H1 (cell line): ENCODE results near the gene PRR35. TPM values are rescaled to one million over a fixed set of nuclear protein-coding genes. Genes with fewer than 3 reads are reported as not detected.
A peak's percentile ranks its signal among the peaks of the same experiment; 100 is the strongest.

Experiments
- CTCF ChIA-PET: fragments of 300-600 bp; sonication (Branson Sonifier 250); formaldehyde crosslinking; loops from one replicate; lab custom pipeline; 2021; ENCODE audit not compliant: partially characterized antibody; lab: Charles Lee
- POLR2A ChIA-PET: fragments of 300-600 bp; sonication (Branson Sonifier 250); formaldehyde crosslinking; loops from one replicate; lab custom pipeline; 2021; ENCODE audit warnings: inconsistent platforms; ENCODE audit not compliant: partially characterized antibody; lab: Charles Lee
- DNase-seq, 2 experiments: peaks; one replicate each; pipeline versions ENCODE4 v3.0.0 to v3.0.0-alpha.2; 2010 to 2022; ENCODE audit warnings: low spot score in 2 of 2, low read depth in 1 of 2, mixed read lengths in 1 of 2
- FAIRE-seq: peaks from 2 replicates; lab custom pipeline; 2011; peaks lifted over from hg19 to GRCh38; lab: Jason Lieb, UNC
- H2AFZ ChIP-seq: 2 replicates; pipeline ENCODE4 v1.8.1; 2012; ENCODE audit warnings: low read length, inconsistent platforms
- H2AK5ac ChIP-seq: 2 replicates; pipeline ENCODE4 v1.6.1; 2013; ENCODE audit warnings: low read depth, low read length
- H2BK120ac ChIP-seq: replicated peaks from 2 replicates; pipeline ENCODE3; 2013; ENCODE audit warnings: low read depth, low read length, inconsistent platforms
- H2BK12ac ChIP-seq: 2 replicates; pipeline ENCODE4 v1.6.1; 2013; ENCODE audit warnings: low read depth, low read length
- H2BK15ac ChIP-seq: 2 replicates; pipeline ENCODE4 v1.6.1; 2013; ENCODE audit warnings: low read length
- H2BK20ac ChIP-seq: 2 replicates; pipeline ENCODE4 v1.6.1; 2013; ENCODE audit warnings: low read length
- H2BK5ac ChIP-seq: 2 replicates; pipeline ENCODE4 v1.6.1; 2013; ENCODE audit warnings: low read depth, low read length
- H3K14ac ChIP-seq: 2 replicates; pipeline ENCODE4 v1.6.1; 2013; ENCODE audit warnings: inconsistent platforms; ENCODE audit not compliant: insufficient read length
- H3K18ac ChIP-seq: 2 replicates; pipeline ENCODE4 v1.6.1; 2013; ENCODE audit warnings: low read length; ENCODE audit errors: extremely low read depth
- H3K23ac ChIP-seq: 2 replicates; pipeline ENCODE4 v1.6.1; 2013; ENCODE audit warnings: inconsistent platforms; ENCODE audit not compliant: insufficient read length
- H3K23me2 ChIP-seq: 2 replicates; pipeline ENCODE4 v1.6.1; 2013; ENCODE audit warnings: low read depth, low read length
- H3K27ac ChIP-seq: 2 replicates; pipeline ENCODE4 v1.6.1; 2011; ENCODE audit warnings: low read depth, low read length, inconsistent platforms
- H3K27me3 ChIP-seq, 4 experiments: replicated peaks in 1 of 4; 1 replicate in 1 of 4; 2 replicates in 3 of 4; pipeline versions ENCODE4 v1.6.1 to v1.8.1; 2011 to 2013; ENCODE audit warnings: low read length in 3 of 4, mild to moderate bottlenecking in 3 of 4, inconsistent platforms in 2 of 4, mixed read lengths in 2 of 4, moderate library complexity in 1 of 4; ENCODE audit not compliant: control insufficient read depth in 3 of 4, insufficient read depth in 3 of 4; ENCODE audit errors: extremely low read depth in 1 of 4
- H3K36me3 ChIP-seq, 4 experiments: 2 replicates each; pipeline versions ENCODE4 v1.6.1 to v1.8.1; 2011 to 2013; ENCODE audit warnings: mild to moderate bottlenecking in 4 of 4, low read length in 3 of 4, moderate library complexity in 2 of 4, control low read depth in 1 of 4, inconsistent platforms in 1 of 4; ENCODE audit not compliant: insufficient read depth in 4 of 4, control insufficient read depth in 2 of 4
- H3K4ac ChIP-seq: replicated peaks from 2 replicates; pipeline ENCODE3; 2013; ENCODE audit warnings: low read length, low read depth, mixed read lengths, inconsistent platforms; ENCODE audit not compliant: insufficient read length
- H3K4me1 ChIP-seq, 4 experiments: replicated peaks in 1 of 4; 1 replicate in 1 of 4; 2 replicates in 3 of 4; pipeline versions ENCODE4 v1.6.1 to v1.8.1; 2011 to 2013; ENCODE audit warnings: low read length in 3 of 4, inconsistent platforms in 2 of 4, mixed read lengths in 1 of 4; ENCODE audit not compliant: insufficient read depth in 4 of 4, control insufficient read depth in 3 of 4
- H3K4me2 ChIP-seq, 2 experiments: 2 replicates each; pipeline versions ENCODE4 v1.6.1 to v1.8.1; 2011 to 2013; ENCODE audit warnings: low read depth in 2 of 2, low read length in 2 of 2, control low read depth in 1 of 2, inconsistent platforms in 1 of 2, mild to moderate bottlenecking in 1 of 2; ENCODE audit not compliant: insufficient read depth in 1 of 2
- H3K4me3 ChIP-seq, 4 experiments: fragments of 200-600, 300-600 bp in 1 of 4; sonication (generic), shearing (Covaris generic), sonication (Bioruptor Twin) in 1 of 4; 2 replicates each; pipeline versions ENCODE4 v1.5.1 to v1.8.1; 2011 to 2016; ENCODE audit warnings: low read length in 4 of 4, low read depth in 3 of 4, control low read depth in 2 of 4, inconsistent platforms in 2 of 4, mild to moderate bottlenecking in 2 of 4, mixed read lengths in 1 of 4, moderate library complexity in 1 of 4; ENCODE audit not compliant: insufficient read depth in 2 of 4; ENCODE audit errors: extremely low read depth in 1 of 4
- H3K56ac ChIP-seq: replicated peaks from 2 replicates; pipeline ENCODE3; 2013; ENCODE audit warnings: low read depth, mild to moderate bottlenecking, mixed read lengths, low read length, inconsistent platforms; ENCODE audit not compliant: insufficient read length
- H3K79me1 ChIP-seq: 2 replicates; pipeline ENCODE4 v1.6.1; 2013; ENCODE audit warnings: low read depth, low read length, control low read depth
- H3K79me2 ChIP-seq, 2 experiments: 2 replicates each; pipeline versions ENCODE4 v1.6.1 to v1.8.1; 2012 to 2013; ENCODE audit warnings: low read length in 2 of 2, mild to moderate bottlenecking in 2 of 2, inconsistent platforms in 1 of 2; ENCODE audit not compliant: insufficient read depth in 2 of 2, control insufficient read depth in 1 of 2
- H3K9ac ChIP-seq, 4 experiments: replicated peaks in 1 of 4; 1 replicate in 1 of 4; 2 replicates in 3 of 4; pipeline versions ENCODE4 v1.6.1 to v1.8.1; 2011 to 2013; ENCODE audit warnings: low read depth in 3 of 4, low read length in 3 of 4, control low read depth in 2 of 4, mild to moderate bottlenecking in 2 of 4, moderate library complexity in 2 of 4, inconsistent platforms in 1 of 4; ENCODE audit errors: extremely low read depth in 1 of 4
- H3K9me3 ChIP-seq, 2 experiments: 2 replicates each; pipeline versions ENCODE4 v1.6.1 to v1.8.1; 2012 to 2013; ENCODE audit warnings: mild to moderate bottlenecking in 2 of 2, moderate library complexity in 2 of 2, control low read depth in 1 of 2, inconsistent platforms in 1 of 2, low read depth in 1 of 2, low read length in 1 of 2, mixed read lengths in 1 of 2; ENCODE audit not compliant: insufficient read depth in 2 of 2
- H4K20me1 ChIP-seq, 2 experiments: replicated peaks in 1 of 2; 2 replicates each; pipeline versions ENCODE3 to v1.8.1; 2011 to 2013; ENCODE audit warnings: inconsistent platforms in 2 of 2, low read length in 2 of 2, mild to moderate bottlenecking in 1 of 2; ENCODE audit not compliant: insufficient read depth in 2 of 2, control insufficient read depth in 1 of 2
- H4K5ac ChIP-seq: 2 replicates; pipeline ENCODE4 v1.6.1; 2013; ENCODE audit warnings: low read length, low read depth, mixed read lengths, inconsistent platforms; ENCODE audit not compliant: insufficient read length
- H4K8ac ChIP-seq: 2 replicates; pipeline ENCODE4 v1.8.0; 2013; ENCODE audit warnings: mild to moderate bottlenecking, moderate library complexity, low read length, inconsistent platforms; ENCODE audit not compliant: insufficient read depth; ENCODE audit errors: extremely low read depth
- H4K91ac ChIP-seq: replicated peaks from 2 replicates; pipeline ENCODE3; 2013; ENCODE audit warnings: low read length, mixed read lengths, inconsistent platforms; ENCODE audit not compliant: insufficient read length
- CBX5 ChIP-seq: fragments of 300-800, 300-1000 bp; sonication (generic); IDR thresholded peaks from 2 replicates; pipeline ENCODE4 v1.7.1; 2016; ENCODE audit warnings: antibody characterized with exemption, low read length, low read depth
- CHD2 ChIP-seq: IDR thresholded peaks from 2 replicates; pipeline ENCODE4 v1.6.1; 2012; ENCODE audit warnings: low read length, improper control_type of control experiment
- E2F6 ChIP-seq: IDR thresholded peaks from 2 replicates; pipeline ENCODE4 v1.6.1; 2012; ENCODE audit warnings: inconsistent platforms
- GABPA ChIP-seq: IDR thresholded peaks from 2 replicates; pipeline ENCODE4 v1.6.1; 2011; ENCODE audit warnings: mild to moderate bottlenecking, low read length, moderate library complexity, borderline replicate concordance; ENCODE audit not compliant: insufficient read depth
- RAD21 ChIP-seq, 2 experiments: IDR thresholded peaks in 1 of 2; conservative IDR thresholded peaks in 1 of 2; 2 replicates each; pipeline ENCODE4 v1.6.1; 2011; ENCODE audit warnings: low read depth in 2 of 2, low read length in 2 of 2, improper control_type of control experiment in 1 of 2, inconsistent platforms in 1 of 2, mild to moderate bottlenecking in 1 of 2, moderate library complexity in 1 of 2
- SIN3A ChIP-seq, 2 experiments: IDR thresholded peaks in 1 of 2; conservative IDR thresholded peaks in 1 of 2; 2 replicates each; pipeline ENCODE4 v1.6.1; 2011 to 2012; ENCODE audit warnings: low read length in 2 of 2, improper control_type of control experiment in 1 of 2, low read depth in 1 of 2, mild to moderate bottlenecking in 1 of 2
- WGBS, 2 experiments: shearing (Covaris generic) in 1 of 2; methylation state at CpG; one replicate each; pipeline versions ENCODE4 v1.1.6 to v1.1.7; 2013 to 2015; ENCODE audit warnings: low lambda C conversion rate in 2 of 2, mixed read lengths in 2 of 2, inconsistent platforms in 1 of 2, low coverage in 1 of 2, missing lambda C conversion rate in 1 of 2; ENCODE audit not compliant: insufficient replicate concordance in 2 of 2, insufficient coverage in 1 of 2, insufficient read length in 1 of 2; ENCODE audit errors: extremely low coverage in 1 of 2, missing lambda C conversion rate in 1 of 2; 5-methylcytosine and 5-hydroxymethylcytosine counted together
- polyA plus RNA-seq, 7 experiments: library from polyadenylated mRNA; depleted of rRNA in 3 of 7; stranded (reverse) in 5 of 7; unstranded in 2 of 7; fragments of >200 nt in 5 of 7; fragments of 200-250 nt in 2 of 7; gene quantifications; 1 replicate in 5 of 7; 2 replicates in 1 of 7; 4 replicates in 1 of 7; pipeline versions ENCODE4 v1.2.1 to v1.2.3, GENCODE V29; 2011 to 2013; ENCODE audit warnings: missing spikeins in 2 of 7, mixed read lengths in 2 of 7
- total RNA-seq: library from RNA; stranded (reverse); fragmentation: NEBNext Ultra II Directional; extraction: Animal tissue kit (Norgen Biotek cat#: 25700); gene quantifications from 2 replicates; pipeline ENCODE4 v1.2.1, GENCODE V29; 2021
- TF ChIP-seq, protein P1 (sequence below), 3 experiments: IDR thresholded peaks; 1 replicate in 2 of 3; 2 replicates in 1 of 3; pipeline versions ENCODE4 v1.5.1 to v1.6.1; 2011; ENCODE audit warnings: low read length in 3 of 3, mild to moderate bottlenecking in 3 of 3, inconsistent platforms in 2 of 3, low read depth in 1 of 3, moderate library complexity in 1 of 3; ENCODE audit not compliant: insufficient read depth in 1 of 3; ENCODE audit errors: control extremely low read depth in 1 of 3

PRR35 gene
- total and polyA plus RNA-seq, 2 of the 8 experiments (the other 6 are each of a cell fraction or from before 2014, with no cell fraction given): 0.38 to 0.50 TPM

GRCh38 chr16:578870-579405 is 18.7 kb downstream of the PRR35 start:
- Histone ChIP-seq H2BK20ac (no peak overlapping the region), H3K4ac (no peak overlapping the region), H2AK5ac (no peak overlapping the region), H2BK12ac (peak overlapping the region; percentile 69; the same call in 1 of the 2 replicates), H4K91ac (peak overlapping the region; percentile 81), H3K27me3 (peaks cover 0 to 2% (median 0%) of the 10 kb centered on the region in 4 experiments; a peak in 2 of 7 replicates), H2AFZ (no peak overlapping the region), H3K18ac (peak overlapping the region; percentile 33), H3K79me1 (no peaks in the 10 kb centered on the region), H3K36me3 (peaks cover 0 to 13% (median 0%) of the 10 kb centered on the region in 4 experiments; a peak in 3 of 8 replicates), H3K23ac (no peak overlapping the region), H2BK15ac (no peak overlapping the region; the same call in 1 of the 2 replicates), H3K79me2 (no peaks in the 10 kb centered on the region), H3K27ac (no peak overlapping the region), H3K9ac (no peak overlapping the region), H3K4me1 (peaks cover 0 to 16% (median 12%) of the 10 kb centered on the region in 4 experiments; a peak in 6 of 7 replicates), H4K20me1 (peaks cover 0 to 13% of the 10 kb centered on the region in 2 experiments), H4K8ac (no peak overlapping the region; the same call in 1 of the 2 replicates), H4K5ac (no peak overlapping the region), H3K56ac (no peak overlapping the region), H2BK120ac (no peak overlapping the region), H3K4me2 (peak overlapping the region; percentile 9 to 93), H3K9me3 (no peaks in the 10 kb centered on the region), H3K4me3 (peak overlapping the region in 3 of 4 experiments; percentile 18 to 47 (median 29); a peak in 5 of 8 replicates), H3K14ac (no peak overlapping the region), H2BK5ac (no peak overlapping the region), H3K23me2 (peaks cover 2% of the 10 kb centered on the region; the same call in 1 of the 2 replicates)
- DNase-seq (peak; percentile 64 to 94), FAIRE-seq (no peak)
- ChIA-PET POLR2A (interaction anchor here (1.0 to 7.9 kb wide), 11 partner anchors 10 to 197 kb away, joined by 3 to 58 read pairs (median 4); partner anchors contain the start of genes CAPN15, METTL26, NHLRC4 and PGAP6), CTCF (interaction anchor here (0.9 to 4.8 kb wide), 15 partner anchors 12 to 195 kb away, joined by 3 to 26 read pairs (median 5); partner anchors contain the start of gene NHLRC4)
- whole genome bisulfite sequencing, 2 experiments: 15% methylated on average over 10 of the region's 34 CpGs; no CpG with 5 or more reads in 1 of the 2 experiments
- TF ChIP-seq E2F6 (peak; percentile 24; the same call in 1 of the 2 replicates), SIN3A (conservative IDR thresholded peaks at IDR 0.05 in 1 of 2, IDR thresholded peaks at IDR 0.05 in 1 of 2; ENCODE audit: low read depth in 1 of 2, low read length in 2 of 2) (0 out of 4 replicates have a peak, but pooled peaks of 1 of the 2 experiments have one; percentile 24), CBX5 (no peak), GABPA (peak; percentile 92), RAD21 (IDR thresholded peaks at IDR 0.05 in 1 of 2, conservative IDR thresholded peaks at IDR 0.05 in 1 of 2; ENCODE audit: low read depth in 2 of 2, low read length in 2 of 2) (peak; percentile 83 to 86), CHD2 (no peak)
- TF ChIP-seq, protein P1, sequence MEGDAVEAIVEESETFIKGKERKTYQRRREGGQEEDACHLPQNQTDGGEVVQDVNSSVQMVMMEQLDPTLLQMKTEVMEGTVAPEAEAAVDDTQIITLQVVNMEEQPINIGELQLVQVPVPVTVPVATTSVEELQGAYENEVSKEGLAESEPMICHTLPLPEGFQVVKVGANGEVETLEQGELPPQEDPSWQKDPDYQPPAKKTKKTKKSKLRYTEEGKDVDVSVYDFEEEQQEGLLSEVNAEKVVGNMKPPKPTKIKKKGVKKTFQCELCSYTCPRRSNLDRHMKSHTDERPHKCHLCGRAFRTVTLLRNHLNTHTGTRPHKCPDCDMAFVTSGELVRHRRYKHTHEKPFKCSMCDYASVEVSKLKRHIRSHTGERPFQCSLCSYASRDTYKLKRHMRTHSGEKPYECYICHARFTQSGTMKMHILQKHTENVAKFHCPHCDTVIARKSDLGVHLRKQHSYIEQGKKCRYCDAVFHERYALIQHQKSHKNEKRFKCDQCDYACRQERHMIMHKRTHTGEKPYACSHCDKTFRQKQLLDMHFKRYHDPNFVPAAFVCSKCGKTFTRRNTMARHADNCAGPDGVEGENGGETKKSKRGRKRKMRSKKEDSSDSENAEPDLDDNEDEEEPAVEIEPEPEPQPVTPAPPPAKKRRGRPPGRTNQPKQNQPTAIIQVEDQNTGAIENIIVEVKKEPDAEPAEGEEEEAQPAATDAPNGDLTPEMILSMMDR (IDR thresholded peaks at IDR 0.05; ENCODE audit: control extremely low read depth in 1 of 3, insufficient read depth in 1 of 3, low read depth in 1 of 3, low read length in 3 of 3): peak in 2 of 3 experiments; percentile 90 to 96; a peak in 3 of 4 replicates
